ENCODE data around the gene PCMTD2.

Gene PCMTD2

GRCh38 chr20:64255361-64256281 lies at the start of gene PCMTD2:
Gene PCMTD2 (plus strand): TSS chr20:64255748. CDS start chr20:64259966, 4,218 bp downstream.
- in situ Hi-C loops (cut with MboI; ENCODE audit: low sequenced_read_pairs) = no loop called here

DNA sequence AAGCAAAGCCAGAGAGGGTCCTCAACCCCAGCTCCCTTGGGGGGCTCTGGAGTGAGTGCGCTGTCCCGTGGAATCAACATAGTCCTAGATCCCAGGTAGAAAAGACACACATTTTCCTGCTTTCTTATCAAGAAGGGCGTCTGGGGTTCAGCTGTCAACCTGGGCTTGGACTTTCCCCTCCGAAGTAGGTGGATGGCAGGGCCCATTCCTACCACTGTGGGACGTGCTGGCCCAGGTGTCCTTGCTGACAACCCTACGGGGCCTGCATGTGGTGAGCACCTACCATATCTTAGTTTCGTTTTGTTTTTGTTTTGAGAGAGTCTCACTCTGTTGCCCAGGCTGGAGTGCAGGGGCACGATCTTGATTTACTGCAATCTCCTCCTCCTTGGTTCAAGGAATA lies 48.9 kb upstream of the PCMTD2 start:
- in situ Hi-C loops (cut with MboI; ENCODE audit: low sequenced_read_pairs) = no loop called here

GRCh38 chr20:64207641-64208590 lies 47.6 kb upstream of the PCMTD2 start:
- in situ Hi-C loops (cut with MboI; ENCODE audit: low sequenced_read_pairs) = no loop called here

DNA sequence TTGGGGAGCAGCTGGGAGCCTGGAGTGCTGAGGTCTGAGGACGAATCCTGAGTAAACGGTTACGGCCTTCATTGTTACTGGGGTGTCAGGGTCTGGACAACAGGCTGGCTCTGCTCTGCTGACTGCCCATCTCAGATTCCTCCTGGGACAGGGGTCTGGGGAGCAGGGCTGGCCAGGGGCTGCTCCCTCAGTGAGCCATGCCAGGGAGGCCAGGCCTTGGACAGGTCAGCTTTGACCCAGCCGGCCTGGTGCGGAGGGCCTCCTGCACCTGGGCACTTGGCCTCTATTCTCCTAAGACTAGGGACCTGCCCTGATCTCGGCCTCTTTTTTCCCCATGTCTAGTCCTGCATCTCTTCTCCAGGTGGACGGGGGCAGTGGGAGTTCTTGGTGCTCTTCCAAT lies 46.4 kb upstream of the PCMTD2 start:
- in situ Hi-C loops (cut with MboI; ENCODE audit: low sequenced_read_pairs) = no loop called here

DNA sequence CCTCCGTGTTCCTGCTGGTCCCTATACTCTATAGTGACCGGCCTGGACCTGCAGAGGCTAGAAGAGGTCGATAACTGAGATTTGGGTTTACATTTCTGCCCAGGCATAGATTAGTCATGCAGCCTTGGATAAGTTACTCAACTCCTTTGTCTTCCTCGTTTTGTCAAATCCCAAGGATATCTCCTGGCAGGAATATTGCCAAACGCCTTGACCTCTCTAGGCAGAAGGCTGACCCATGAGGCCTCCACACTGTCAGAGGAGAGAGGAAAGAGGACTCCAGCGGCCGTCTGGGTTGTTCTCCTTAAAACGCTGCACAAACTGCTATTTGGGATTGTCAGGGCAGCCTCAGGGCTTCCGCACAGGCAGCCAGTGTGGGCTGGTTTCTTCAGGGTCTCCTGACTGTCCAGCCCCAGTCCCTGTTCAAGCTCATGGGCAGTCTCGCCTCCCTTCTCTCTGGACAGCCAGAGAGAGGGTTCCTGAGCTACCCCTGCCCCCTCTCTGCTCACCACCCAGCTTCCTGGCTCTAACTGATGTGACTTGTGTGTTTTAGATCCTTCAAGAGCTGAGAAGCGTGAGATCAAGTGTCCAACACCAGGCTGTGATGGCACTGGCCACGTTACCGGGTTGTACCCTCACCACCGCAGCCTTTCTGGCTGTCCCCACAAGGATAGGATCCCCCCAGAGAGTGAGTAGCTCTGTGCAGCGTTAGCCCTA lies 44.7 kb upstream of the PCMTD2 start:
- in situ Hi-C loops (cut with MboI; ENCODE audit: low sequenced_read_pairs) = no loop called here

- in situ Hi-C loops (cut with MboI; ENCODE audit: low sequenced_read_pairs) = no loop called here
Measured at GRCh38 chr20:64211874-64212658, 43.5 kb upstream of the PCMTD2 start.

GRCh38 chr20:64212755-64213154 lies 42.8 kb upstream of the PCMTD2 start:
- in situ Hi-C loops (cut with MboI; ENCODE audit: low sequenced_read_pairs) = no loop called here

- in situ Hi-C loops (cut with MboI; ENCODE audit: low sequenced_read_pairs) = no loop called here
Measured at GRCh38 chr20:64214113-64214512, 41.4 kb upstream of the PCMTD2 start.

GRCh38 chr20:64214952-64215351 lies 40.6 kb upstream of the PCMTD2 start:
- in situ Hi-C loops (cut with MboI; ENCODE audit: low sequenced_read_pairs) = no loop called here

- in situ Hi-C loops (cut with MboI; ENCODE audit: low sequenced_read_pairs) = no loop called here
Measured at GRCh38 chr20:64216036-64216435, 39.5 kb upstream of the PCMTD2 start.

- in situ Hi-C loops (cut with MboI; ENCODE audit: low sequenced_read_pairs) = no loop called here
Measured at GRCh38 chr20:64216910-64217309, 38.6 kb upstream of the PCMTD2 start.

- in situ Hi-C loops (cut with MboI; ENCODE audit: low sequenced_read_pairs) = no loop called here
Measured at GRCh38 chr20:64217539-64218221, 37.9 kb upstream of the PCMTD2 start.

DNA sequence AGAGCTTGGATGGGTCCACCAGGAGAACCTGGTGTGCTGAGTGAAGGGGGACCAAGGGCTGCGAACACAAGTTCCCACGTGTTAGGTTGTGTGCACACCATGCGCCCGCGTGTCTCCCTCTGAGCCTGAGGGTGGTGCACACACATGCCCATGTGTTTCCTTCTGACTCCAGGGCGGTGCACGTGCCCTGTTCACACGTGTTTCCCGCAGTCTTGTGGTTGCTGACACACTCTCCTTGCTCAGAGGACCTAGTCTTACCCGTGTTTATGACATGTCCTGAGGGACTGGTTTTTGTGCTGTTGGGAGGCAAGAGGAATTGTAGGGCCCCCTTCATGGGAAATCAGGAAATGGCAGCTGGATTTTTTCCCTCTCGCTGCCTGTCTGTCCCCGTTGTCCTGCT lies 36.3 kb upstream of the PCMTD2 start:
- in situ Hi-C loops (cut with MboI; ENCODE audit: low sequenced_read_pairs) = no loop called here

DNA sequence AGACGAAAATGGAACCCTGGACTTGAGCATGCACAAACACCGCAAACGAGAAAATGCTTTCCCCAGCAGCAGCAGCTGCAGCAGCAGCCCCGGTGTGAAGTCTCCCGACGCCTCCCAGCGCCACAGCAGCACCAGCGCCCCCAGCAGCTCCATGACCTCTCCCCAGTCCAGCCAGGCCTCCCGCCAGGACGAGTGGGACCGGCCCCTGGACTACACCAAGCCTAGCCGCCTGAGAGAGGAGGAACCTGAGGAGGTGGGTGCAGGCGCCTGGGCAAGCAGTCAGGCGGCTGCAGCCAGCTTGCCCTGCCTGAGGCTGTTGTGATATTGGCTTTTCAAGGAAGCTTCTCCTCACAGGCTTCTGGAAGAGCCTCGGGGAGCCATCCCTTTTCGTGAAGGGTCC lies 35.8 kb upstream of the PCMTD2 start:
- in situ Hi-C loops (cut with MboI; ENCODE audit: low sequenced_read_pairs) = no loop called here

- in situ Hi-C loops (cut with MboI; ENCODE audit: low sequenced_read_pairs) = no loop called here
Measured at GRCh38 chr20:64220420-64220819, 35.1 kb upstream of the PCMTD2 start.

DNA sequence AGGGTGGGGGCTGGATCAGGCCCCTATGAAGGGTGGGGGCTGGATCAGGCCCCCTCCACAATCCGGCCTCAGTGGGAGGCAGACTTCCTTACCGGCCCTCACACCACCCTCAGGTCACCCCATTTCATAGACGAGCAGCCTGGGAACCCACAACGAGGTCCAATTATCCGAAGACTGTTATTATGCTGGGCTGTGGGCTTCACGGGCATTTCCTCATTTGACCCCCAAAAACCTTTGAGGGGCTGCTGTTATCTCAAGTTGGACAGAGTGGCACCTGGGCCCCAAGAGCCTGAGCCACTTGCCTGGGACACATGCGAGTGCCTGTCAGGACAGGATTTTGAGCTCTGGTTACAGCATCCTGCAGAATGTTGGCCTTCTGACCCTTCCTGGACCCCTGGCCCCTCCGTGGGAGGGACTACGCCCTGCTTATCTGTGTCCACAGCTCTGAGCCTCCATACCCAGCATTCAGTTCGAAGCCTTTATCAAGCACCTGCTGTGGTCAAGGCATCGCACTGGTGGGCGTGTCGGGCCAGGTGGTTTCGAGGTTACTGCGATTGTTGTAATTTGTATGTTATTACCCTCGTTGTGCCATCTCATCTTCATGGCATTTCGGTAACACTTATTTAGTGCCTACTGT lies 34.5 kb upstream of the PCMTD2 start:
- in situ Hi-C loops (cut with MboI; ENCODE audit: low sequenced_read_pairs) = no loop called here

DNA sequence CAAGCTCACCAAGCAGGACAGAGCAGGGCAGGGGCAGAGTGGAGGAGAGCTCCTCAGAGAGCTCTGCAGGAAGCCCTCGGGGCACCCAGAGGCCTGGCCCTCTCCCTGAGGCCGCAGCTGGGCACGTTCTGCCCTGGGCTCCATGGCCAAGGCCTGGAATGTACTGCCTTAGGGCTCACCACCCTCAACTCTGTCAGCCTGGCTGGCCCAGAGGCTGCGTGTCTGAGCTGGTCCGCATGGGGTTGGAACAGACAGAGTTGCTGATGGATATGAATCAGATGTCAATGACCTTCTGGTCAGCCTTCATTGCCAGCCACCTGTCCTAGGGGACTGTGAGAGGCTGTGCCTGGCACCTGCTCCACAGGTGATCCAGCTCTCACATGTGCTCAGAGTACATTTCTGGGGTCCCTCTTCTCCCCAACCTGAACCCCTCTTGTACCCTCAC lies 33.2 kb upstream of the PCMTD2 start:
- in situ Hi-C loops (cut with MboI; ENCODE audit: low sequenced_read_pairs) = no loop called here

GRCh38 chr20:64222851-64223525 lies 32.6 kb upstream of the PCMTD2 start:
- in situ Hi-C loops (cut with MboI; ENCODE audit: low sequenced_read_pairs) = no loop called here

Measured in hTERT RPE-1 (cell line).